Mesenchymal stem cell (in vitro differentiated cells and primary cell): ENCODE measurements around the gene CDH18.

Source experiments
- DNase-seq: peaks from one replicate; pipeline ENCODE4 v3.0.0-alpha.2; 2013
- H2AFZ ChIP-seq: one replicate; pipeline ENCODE4 v1.6.1; 2013; ENCODE audit warnings: low read depth, mild to moderate bottlenecking, control low read depth, inconsistent platforms, low read length, moderate library complexity
- H2AK5ac ChIP-seq: 2 replicates; pipeline ENCODE4 v1.6.1; 2013; ENCODE audit warnings: low read length, moderate library complexity, mild to moderate bottlenecking, inconsistent platforms; ENCODE audit not compliant: severe bottlenecking
- H2BK120ac ChIP-seq: one replicate; pipeline ENCODE4 v1.6.1; 2013; ENCODE audit warnings: low read depth, mild to moderate bottlenecking, inconsistent platforms, low read length, moderate library complexity
- H2BK12ac ChIP-seq, 2 experiments: one replicate each; pipeline ENCODE4 v1.6.1; 2013; ENCODE audit warnings: inconsistent platforms in 2 of 2, low read length in 2 of 2, mild to moderate bottlenecking in 2 of 2, moderate library complexity in 2 of 2, control low read depth in 1 of 2
- H2BK15ac ChIP-seq: one replicate; pipeline ENCODE4 v1.6.1; 2013; ENCODE audit warnings: mild to moderate bottlenecking, low read depth, inconsistent platforms; ENCODE audit not compliant: poor library complexity, severe bottlenecking
- H2BK5ac ChIP-seq: 2 replicates; pipeline ENCODE4 v1.6.1; 2013; ENCODE audit warnings: low read depth, mild to moderate bottlenecking, low read length, control low read depth, inconsistent platforms; ENCODE audit not compliant: poor library complexity, severe bottlenecking
- H3K14ac ChIP-seq, 2 experiments: one replicate each; pipeline ENCODE4 v1.6.1; 2013; ENCODE audit warnings: inconsistent platforms in 2 of 2, low read length in 2 of 2, control low read depth in 1 of 2, mild to moderate bottlenecking in 1 of 2, moderate library complexity in 1 of 2
- H3K18ac ChIP-seq, 2 experiments: one replicate each; pipeline ENCODE4 v1.6.1; 2013; ENCODE audit warnings: inconsistent platforms in 2 of 2, low read length in 2 of 2, control low read depth in 1 of 2, low read depth in 1 of 2, mild to moderate bottlenecking in 1 of 2
- H3K23ac ChIP-seq, 2 experiments: one replicate each; pipeline ENCODE4 v1.6.1; 2013; ENCODE audit warnings: inconsistent platforms in 2 of 2, low read length in 2 of 2, mild to moderate bottlenecking in 2 of 2, moderate library complexity in 2 of 2, control low read depth in 1 of 2
- H3K27ac ChIP-seq: 2 replicates; pipeline ENCODE4 v1.5.1; 2013; ENCODE audit warnings: mild to moderate bottlenecking, moderate library complexity, low read length, control low read depth, inconsistent platforms; ENCODE audit not compliant: poor library complexity, severe bottlenecking
- H3K27me3 ChIP-seq, 2 experiments: 2 replicates each; pipeline versions ENCODE4 v1.6.1 to v1.7.0; 2013; ENCODE audit warnings: low read length in 2 of 2, mild to moderate bottlenecking in 2 of 2, moderate library complexity in 2 of 2, control low read depth in 1 of 2, inconsistent platforms in 1 of 2; ENCODE audit not compliant: control insufficient read depth in 1 of 2, insufficient read depth in 1 of 2
- H3K36me3 ChIP-seq, 2 experiments: 2 replicates each; pipeline versions ENCODE4 v1.6.1 to v1.7.0; 2013; ENCODE audit warnings: low read length in 2 of 2, control low read depth in 1 of 2, inconsistent platforms in 1 of 2, low read depth in 1 of 2, mild to moderate bottlenecking in 1 of 2; ENCODE audit not compliant: insufficient read depth in 2 of 2, control insufficient read depth in 1 of 2
- H3K4ac ChIP-seq, 2 experiments: one replicate each; pipeline ENCODE4 v1.6.1; 2013; ENCODE audit warnings: inconsistent platforms in 2 of 2, low read length in 2 of 2, mild to moderate bottlenecking in 2 of 2, moderate library complexity in 2 of 2, control low read depth in 1 of 2, low read depth in 1 of 2
- H3K4me1 ChIP-seq: 2 replicates; pipeline ENCODE4 v1.6.1; 2013; ENCODE audit warnings: low read depth, low read length, control low read depth; ENCODE audit not compliant: control insufficient read depth, insufficient read depth
- H3K4me2 ChIP-seq: 2 replicates; pipeline ENCODE4 v1.6.1; 2013; ENCODE audit warnings: low read length, mild to moderate bottlenecking, inconsistent platforms; ENCODE audit not compliant: poor library complexity, severe bottlenecking
- H3K4me3 ChIP-seq, 2 experiments: 2 replicates each; pipeline versions ENCODE4 v1.5.1 to v1.7.0; 2013; ENCODE audit warnings: low read length in 2 of 2, mild to moderate bottlenecking in 2 of 2, control low read depth in 1 of 2, low read depth in 1 of 2; ENCODE audit not compliant: insufficient read depth in 1 of 2
- H3K79me1 ChIP-seq: replicated peaks from 2 replicates; pipeline ENCODE4 v1.6.1; 2013; ENCODE audit warnings: mild to moderate bottlenecking, control low read depth, low read length, inconsistent platforms; ENCODE audit not compliant: poor library complexity, severe bottlenecking
- H3K9ac ChIP-seq: 2 replicates; pipeline ENCODE4 v1.7.0; 2013; ENCODE audit warnings: mild to moderate bottlenecking, low read length, moderate library complexity
- H3K9me3 ChIP-seq: 2 replicates; pipeline ENCODE4 v1.7.0; 2013; ENCODE audit warnings: mild to moderate bottlenecking, low read length; ENCODE audit not compliant: control insufficient read depth
- H4K8ac ChIP-seq: one replicate; pipeline ENCODE4 v1.6.1; 2013; ENCODE audit warnings: inconsistent platforms, mild to moderate bottlenecking, low read length, moderate library complexity
- H4K91ac ChIP-seq: one replicate; pipeline ENCODE4 v1.6.1; 2013; ENCODE audit warnings: mild to moderate bottlenecking, low read length, inconsistent platforms
- WGBS: methylation state at CpG from one replicate; pipeline ENCODE4 v1.1.7; 2013; ENCODE audit warnings: mixed read lengths; 5-methylcytosine and 5-hydroxymethylcytosine counted together

Gene CDH18

DNA sequence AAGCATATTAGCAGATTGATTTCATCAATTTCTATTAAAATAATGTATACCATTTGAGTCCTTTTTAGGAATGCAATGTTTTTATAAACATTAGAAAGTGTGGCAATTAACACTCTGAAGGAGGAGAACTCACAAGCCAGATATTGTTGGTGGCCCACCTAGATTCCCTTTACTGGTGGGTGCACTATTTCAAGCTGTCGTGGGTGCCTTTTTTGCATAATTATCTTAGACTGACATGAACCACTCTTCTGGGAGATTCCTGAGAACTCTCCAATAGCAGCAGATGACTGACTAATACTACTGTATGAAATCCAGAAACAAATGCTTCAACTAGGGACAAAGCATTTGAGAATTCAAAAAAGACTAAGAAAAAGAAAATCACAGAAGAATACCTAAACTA, 526.0 kb downstream of the CDH18 start:
- H2AFZ ChIP-seq: no peak overlapping the region
- no peak overlapping the region for H3K4me3 ChIP-seq
- H4K8ac ChIP-seq: no peak overlapping the region
- no peak overlapping the region for H2BK120ac ChIP-seq
- no peak overlapping the region for H3K23ac ChIP-seq
- H2BK12ac ChIP-seq: no peak overlapping the region
- H2BK15ac ChIP-seq: no peak overlapping the region
- no peak overlapping the region for H3K9ac ChIP-seq
- no peak overlapping the region for H3K4ac ChIP-seq
- H3K4me2 ChIP-seq: no peak overlapping the region
- H2AK5ac ChIP-seq: no peak overlapping the region
- H3K14ac ChIP-seq: no peak overlapping the region
- WGBS: 71% methylated on average over 1 of the region's 1 CpG
- no peak overlapping the region for H2BK5ac ChIP-seq
- H3K79me1 ChIP-seq: no peaks in the 10 kb centered on the region
- H4K91ac ChIP-seq: no peak overlapping the region
- H3K18ac ChIP-seq: no peak overlapping the region
- no peaks in the 10 kb centered on the region for H3K9me3 ChIP-seq
- H3K27ac ChIP-seq: no peak overlapping the region
- H3K36me3 ChIP-seq: no peaks in the 10 kb centered on the region
- H3K4me1 ChIP-seq: no peaks in the 10 kb centered on the region
- DNase-seq: no peak
- H3K27me3 ChIP-seq: no peaks in the 10 kb centered on the region

DNA sequence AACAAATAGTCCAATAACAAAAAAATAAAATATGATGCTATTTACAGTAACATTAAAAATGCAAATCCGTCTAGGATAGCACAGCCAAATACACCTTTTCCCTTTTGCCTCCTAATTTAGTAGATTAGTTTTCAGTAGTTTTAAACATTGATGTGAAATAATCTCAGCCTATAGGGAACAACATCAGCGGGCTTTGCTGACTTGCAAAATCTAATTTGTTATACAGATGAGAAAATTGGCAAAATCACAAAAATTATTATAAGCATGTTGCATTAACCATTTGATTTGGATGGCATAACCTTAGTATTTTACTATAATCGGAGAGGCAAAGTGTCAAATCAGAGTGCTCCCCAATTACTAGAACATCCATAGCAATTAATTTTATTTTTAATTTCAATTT, 563.5 kb downstream of the CDH18 start:
- WGBS: 100% methylated on average over 1 of the region's 3 CpGs
- DNase-seq: no peak
- Histone ChIP-seq H3K4me1 (no peaks in the 10 kb centered on the region), H3K18ac (no peak overlapping the region), H3K4me2 (no peak overlapping the region), H2BK5ac (no peak overlapping the region), H3K14ac (no peak overlapping the region), H4K91ac (no peak overlapping the region), H2BK12ac (no peak overlapping the region), H3K9me3 (peaks cover 11% of the 10 kb centered on the region), H3K23ac (no peak overlapping the region), H3K79me1 (no peaks in the 10 kb centered on the region), H2AK5ac (no peak overlapping the region), H2BK15ac (no peak overlapping the region), H4K8ac (no peak overlapping the region), H2AFZ (no peak overlapping the region), H3K27ac (no peak overlapping the region), H3K36me3 (no peaks in the 10 kb centered on the region), H3K4me3 (no peak overlapping the region), H2BK120ac (no peak overlapping the region), H3K4ac (no peak overlapping the region), H3K9ac (no peak overlapping the region), H3K27me3 (no peaks in the 10 kb centered on the region)
